ENCODE measurements around the gene SLC35D2.

Gene SLC35D2

GRCh38 chr9:96289392-96289791 lies 94.1 kb downstream of the SLC35D2 start:
- H3K4me3 ChIP-seq (replicated peaks; ENCODE audit: low read depth, low read length), result no peak overlapping the region
- no peaks in the 10 kb centered on the region; the same call in 1 of the 2 replicates for H3K27me3 ChIP-seq (replicated peaks; ENCODE audit: control insufficient read depth, insufficient read depth, low read length)
- no peaks in the 10 kb centered on the region for H3K36me3 ChIP-seq (ENCODE audit: control insufficient read depth, insufficient read depth, low read length)
- DNase-seq (ENCODE audit: extremely low read depth, insufficient read length), result no peak
- TF ChIP-seq CTCF (IDR thresholded peaks at IDR 0.05; ENCODE audit: insufficient read depth, low read length, poor library complexity, severe bottlenecking), result no peak

GRCh38 chr9:96281641-96282040 lies 101.9 kb downstream of the SLC35D2 start:
- DNase-seq (ENCODE audit: extremely low read depth, insufficient read length), result no peak
- H3K4me3 ChIP-seq (replicated peaks; ENCODE audit: low read depth, low read length), result no peak overlapping the region
- no peaks in the 10 kb centered on the region for H3K27me3 ChIP-seq (replicated peaks; ENCODE audit: control insufficient read depth, insufficient read depth, low read length)
- H3K36me3 ChIP-seq (ENCODE audit: control insufficient read depth, insufficient read depth, low read length), result no peaks in the 10 kb centered on the region
- TF ChIP-seq CTCF (IDR thresholded peaks at IDR 0.05; ENCODE audit: insufficient read depth, low read length, poor library complexity, severe bottlenecking), result no peak

GRCh38 chr9:96279932-96280331 lies 103.6 kb downstream of the SLC35D2 start:
- no peak for DNase-seq (ENCODE audit: extremely low read depth, insufficient read length)
- Histone ChIP-seq H3K4me3 (replicated peaks; ENCODE audit: low read depth, low read length) (no peak overlapping the region), H3K27me3 (replicated peaks; ENCODE audit: control insufficient read depth, insufficient read depth, low read length) (no peaks in the 10 kb centered on the region), H3K36me3 (ENCODE audit: control insufficient read depth, insufficient read depth, low read length) (no peaks in the 10 kb centered on the region)
- no peak for TF ChIP-seq CTCF (IDR thresholded peaks at IDR 0.05; ENCODE audit: insufficient read depth, low read length, poor library complexity, severe bottlenecking)

GRCh38 chr9:96274939-96275338 lies 108.6 kb downstream of the SLC35D2 start:
- no peak overlapping the region for H3K4me3 ChIP-seq (replicated peaks; ENCODE audit: low read depth, low read length)
- DNase-seq (ENCODE audit: extremely low read depth, insufficient read length), result no peak
- H3K27me3 ChIP-seq (replicated peaks; ENCODE audit: control insufficient read depth, insufficient read depth, low read length), result no peaks in the 10 kb centered on the region
- no peak for TF ChIP-seq CTCF (IDR thresholded peaks at IDR 0.05; ENCODE audit: insufficient read depth, low read length, poor library complexity, severe bottlenecking)
- H3K36me3 ChIP-seq (ENCODE audit: control insufficient read depth, insufficient read depth, low read length), result no peaks in the 10 kb centered on the region

Measured in GM06990 (cell line).